Stimulated activated CD8-positive, alpha-beta memory T cell treated with anti-CD3 and anti-CD28 coated beads, Interleukin-4, amount 100 ng/mL, for 4 hours (primary cell): ENCODE results near the gene TNS3.

Source experiments
- DNase-seq, 2 donors: peaks; one replicate each; pipeline ENCODE4 v3.0.0-alpha.2; 2020; ENCODE audit warnings: low read depth in 2 of 2, low spot score in 1 of 2

TNS3 gene

DNA sequence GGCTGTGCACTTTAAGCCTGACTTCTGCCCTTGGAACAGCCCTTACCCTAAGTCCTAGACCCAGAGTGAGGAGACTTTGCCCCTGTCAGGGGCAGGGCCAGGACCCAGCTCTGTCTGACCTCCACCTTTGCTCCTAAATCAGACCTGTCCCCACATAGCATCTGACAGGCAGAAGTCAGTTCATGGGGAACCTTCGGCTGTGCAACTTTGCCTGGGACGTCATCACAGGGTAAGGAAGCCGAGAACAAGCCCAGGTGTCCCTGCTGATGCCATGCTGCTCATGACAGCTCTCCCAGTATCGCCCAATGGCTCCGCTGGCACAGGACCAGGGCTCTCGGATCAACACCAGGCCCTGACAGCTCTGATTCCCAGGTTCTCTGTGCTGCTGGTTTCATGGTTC is 55.4 kb downstream of the TNS3 start:
- DNase-seq, result no peak

DNA sequence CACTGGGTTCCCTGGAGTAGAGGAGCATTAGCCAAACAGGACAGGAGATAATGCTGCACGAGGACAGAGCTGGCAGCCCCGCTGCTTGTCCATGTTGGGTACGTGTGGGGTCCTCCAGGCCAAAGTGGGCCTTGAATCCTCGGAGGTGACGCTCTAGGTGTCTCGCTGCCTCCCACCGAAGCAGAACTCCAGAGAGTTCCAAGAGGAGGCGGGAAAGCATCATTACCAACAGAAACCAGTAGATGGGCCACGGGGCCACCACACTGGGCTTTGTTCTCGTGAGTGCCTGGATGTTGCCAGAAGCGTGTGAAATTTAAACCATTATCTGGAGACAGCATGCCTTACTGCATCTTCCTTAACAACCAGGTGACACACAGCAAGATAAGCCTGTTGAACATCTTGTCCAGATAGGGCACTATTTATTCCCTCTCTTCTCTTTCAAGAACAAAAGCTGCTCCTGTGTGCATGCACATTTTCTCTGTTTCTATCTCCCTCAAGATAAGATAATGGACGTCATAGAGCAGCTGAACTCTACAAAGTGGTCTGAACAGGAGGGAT is 56.8 kb downstream of the TNS3 start:
- no peak for DNase-seq

- no peak for DNase-seq
Measured at GRCh38 chr7:47523401-47523800, 58.5 kb downstream of the TNS3 start.

- DNase-seq, result no peak
Measured at GRCh38 chr7:47521816-47522561, 59.9 kb downstream of the TNS3 start.

DNA sequence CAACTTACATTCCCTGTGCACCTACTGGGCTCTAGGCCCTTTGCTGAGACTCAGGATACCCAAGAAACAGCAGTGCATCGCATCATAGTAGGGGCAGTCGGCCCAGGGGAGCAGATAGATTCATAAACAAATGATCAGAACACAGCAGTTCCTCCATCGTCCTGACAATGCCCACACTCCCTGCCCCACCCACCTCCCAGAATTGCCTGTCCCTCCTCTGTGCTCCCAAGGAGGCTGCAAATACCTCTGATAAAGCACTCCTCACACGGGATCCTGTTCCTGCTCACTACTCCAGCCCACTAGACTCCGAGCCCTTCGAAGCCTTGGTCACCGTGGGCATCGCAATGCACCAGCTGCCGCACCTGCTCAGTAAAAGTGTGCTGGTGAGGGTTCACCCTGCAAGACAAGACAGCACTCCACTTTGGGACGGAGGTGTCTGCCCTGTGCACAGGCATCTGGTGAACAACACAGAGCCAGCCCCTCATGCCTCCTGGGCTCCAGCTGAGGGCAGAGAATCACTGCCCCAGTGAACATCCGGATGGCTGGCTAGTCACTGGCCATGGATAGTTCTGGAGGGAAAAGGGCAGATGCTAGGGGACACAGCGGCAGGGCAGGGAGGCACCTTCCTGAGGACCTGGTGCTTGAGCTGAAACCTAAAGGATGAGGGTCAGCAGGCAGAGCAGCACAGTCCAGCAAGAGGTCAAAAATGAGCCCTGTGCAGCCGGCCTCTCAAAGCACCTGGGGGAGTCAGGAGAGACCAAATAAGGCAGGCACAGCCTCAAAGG is 60.7 kb downstream of the TNS3 start:
- DNase-seq, result no peak

GRCh38 chr7:47520406-47520805 is 61.5 kb downstream of the TNS3 start:
- no peak for DNase-seq

DNA sequence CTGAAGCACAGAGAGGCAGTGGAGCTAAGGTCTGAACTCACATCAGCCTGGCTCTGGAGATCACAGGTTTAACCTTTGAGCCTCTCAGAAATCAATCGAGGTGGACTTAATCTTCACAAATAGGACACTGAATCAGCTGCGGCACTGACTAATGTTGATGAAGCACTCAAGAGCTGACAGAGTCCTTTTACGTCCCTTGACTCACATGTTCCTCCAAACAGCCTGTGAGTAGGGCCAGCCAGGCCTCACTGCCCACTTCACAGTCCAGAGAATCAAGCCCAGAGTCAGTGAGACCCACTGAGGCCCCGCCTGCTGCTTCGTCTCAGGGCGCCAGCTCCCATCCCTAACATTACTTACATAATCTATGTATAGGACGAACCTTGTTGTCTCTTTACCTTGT is 63.1 kb downstream of the TNS3 start:
- DNase-seq, result no peak

GRCh38 chr7:47517821-47518480 is 64.0 kb downstream of the TNS3 start:
- no peak for DNase-seq

- no peak for DNase-seq
Measured at GRCh38 chr7:47516985-47517600, 64.8 kb downstream of the TNS3 start.

DNA sequence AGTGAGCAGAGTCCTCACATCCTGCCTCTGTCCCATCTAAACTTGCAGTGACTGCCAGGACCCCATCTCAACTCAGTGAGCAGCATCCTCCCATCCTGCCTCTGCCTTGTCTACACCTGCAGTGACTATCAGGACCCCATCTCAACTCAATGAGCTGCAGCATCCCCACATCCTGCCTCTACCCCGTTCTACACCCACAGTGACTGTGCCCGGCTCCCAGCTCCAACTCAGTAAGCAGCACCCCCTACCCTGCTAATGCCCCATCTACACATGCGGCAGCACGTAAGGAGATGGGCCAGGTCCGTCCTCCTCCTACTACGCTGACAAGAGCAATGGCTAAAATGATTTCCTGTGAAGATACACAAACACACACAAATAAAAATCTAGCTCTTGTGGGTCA is 65.5 kb downstream of the TNS3 start:
- no peak for DNase-seq

GRCh38 chr7:47515305-47515834 is 66.5 kb downstream of the TNS3 start:
- no peak for DNase-seq

- DNase-seq, result no peak
Measured at GRCh38 chr7:47514818-47515217, 67.1 kb downstream of the TNS3 start.

DNA sequence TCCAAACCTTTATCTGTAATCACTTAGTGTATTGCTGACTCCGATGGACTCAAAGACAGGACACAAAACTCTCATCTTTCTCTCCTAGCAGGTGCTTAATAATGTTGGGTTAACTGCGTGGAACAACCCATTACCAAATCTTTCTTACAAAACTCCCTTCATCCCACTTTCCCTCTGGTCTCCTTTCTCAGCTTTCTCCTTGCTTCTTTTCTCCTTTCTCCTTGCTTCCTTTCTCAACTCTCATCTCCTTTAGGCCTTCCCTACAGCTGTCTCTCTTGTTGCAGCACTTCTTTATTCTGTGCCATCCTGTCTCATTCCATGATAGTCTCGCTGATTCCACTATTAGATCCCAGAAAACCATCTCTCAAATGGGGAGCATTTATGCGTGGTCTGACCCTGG is 67.5 kb downstream of the TNS3 start:
- DNase-seq, result no peak

DNA sequence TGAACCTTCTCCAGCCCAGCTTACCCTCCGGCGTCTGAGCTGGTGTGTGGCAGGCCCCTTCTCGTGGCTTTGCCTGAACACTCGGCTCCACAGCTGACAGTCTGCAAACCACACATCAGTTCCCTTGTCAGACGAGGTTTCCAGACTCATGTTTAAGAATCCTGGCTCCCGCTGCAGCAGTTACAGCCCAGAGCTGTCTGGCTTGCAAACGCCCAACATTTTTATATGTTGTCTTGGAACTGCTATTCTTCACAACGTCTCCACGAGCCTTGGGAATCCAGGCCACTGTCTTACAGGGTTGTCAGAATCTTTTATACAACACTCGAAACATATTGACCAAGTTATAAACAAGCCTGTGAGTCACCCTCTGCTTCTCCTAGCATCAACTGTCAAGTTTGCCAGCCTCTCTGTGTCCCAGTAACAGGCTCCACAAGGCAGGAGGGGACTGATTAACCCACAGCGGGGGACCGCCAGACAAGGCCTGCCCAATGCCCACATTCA is 68.1 kb downstream of the TNS3 start:
- DNase-seq, result no peak

DNA sequence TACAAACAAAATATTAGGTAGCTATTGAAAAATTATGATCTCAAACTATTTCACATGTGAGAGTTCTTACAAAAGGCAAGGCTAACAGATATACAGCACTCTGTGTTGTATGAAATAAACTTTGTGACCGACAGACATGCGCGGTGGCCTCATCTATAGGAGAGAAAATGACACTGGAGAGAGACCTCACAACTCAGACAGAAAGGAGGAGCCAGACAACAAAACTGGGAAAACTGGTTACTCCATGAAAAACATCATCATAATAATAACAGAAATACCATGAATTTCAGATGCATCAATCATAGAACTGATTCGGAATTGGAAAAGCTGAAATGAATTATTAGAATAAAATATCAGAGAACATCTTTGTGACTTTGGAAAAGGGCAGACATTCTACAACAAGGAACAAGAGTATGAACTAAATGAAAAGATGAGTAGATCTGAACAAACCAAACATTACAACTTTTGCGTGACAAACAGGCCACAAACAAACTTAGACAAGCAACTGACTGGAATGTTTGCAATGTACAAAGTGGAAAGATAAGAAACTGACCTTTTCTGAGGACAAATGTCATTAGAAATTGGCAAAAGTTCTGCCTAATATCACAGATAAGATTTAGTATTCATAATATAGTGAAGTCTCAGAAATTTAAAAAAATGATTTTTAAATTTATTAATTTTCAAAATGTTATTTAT is 69.3 kb downstream of the TNS3 start:
- DNase-seq, result no peak

DNA sequence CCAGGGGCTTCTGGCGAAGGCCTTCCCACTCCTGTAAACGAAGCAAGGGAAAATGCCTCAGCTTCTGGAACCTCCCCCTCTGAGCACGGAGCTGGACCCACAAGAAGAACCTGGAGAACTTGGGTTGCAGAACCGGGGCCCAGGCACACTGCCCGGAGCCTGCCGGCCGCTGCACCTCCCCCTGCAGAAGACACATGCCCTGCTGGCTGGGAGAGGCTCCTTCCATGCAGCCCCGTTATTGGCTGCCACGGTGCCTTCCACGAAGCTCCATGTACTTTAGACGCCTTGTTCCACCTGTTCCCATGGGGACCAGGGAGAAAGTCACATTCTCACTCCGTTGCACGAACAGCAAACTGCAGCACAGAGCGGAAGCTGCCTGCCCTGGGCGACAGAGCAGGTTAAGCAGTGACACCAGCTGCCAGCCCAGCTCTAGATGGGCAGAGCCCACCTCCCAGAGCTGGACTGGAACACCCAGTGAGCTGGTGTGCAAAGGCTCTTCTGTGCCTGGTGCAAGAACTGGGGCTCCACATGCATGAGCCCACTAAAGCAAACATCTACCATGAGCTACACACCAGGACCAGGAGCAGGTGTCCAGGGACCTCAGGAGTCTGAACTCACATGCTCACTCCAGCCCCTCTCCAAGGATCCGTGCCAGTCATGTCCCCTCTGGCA is 70.1 kb downstream of the TNS3 start:
- DNase-seq, result no peak

- no peak for DNase-seq
Measured at GRCh38 chr7:47510786-47511185, 71.1 kb downstream of the TNS3 start.

GRCh38 chr7:47510192-47510591 is 71.7 kb downstream of the TNS3 start:
- DNase-seq, result no peak

DNA sequence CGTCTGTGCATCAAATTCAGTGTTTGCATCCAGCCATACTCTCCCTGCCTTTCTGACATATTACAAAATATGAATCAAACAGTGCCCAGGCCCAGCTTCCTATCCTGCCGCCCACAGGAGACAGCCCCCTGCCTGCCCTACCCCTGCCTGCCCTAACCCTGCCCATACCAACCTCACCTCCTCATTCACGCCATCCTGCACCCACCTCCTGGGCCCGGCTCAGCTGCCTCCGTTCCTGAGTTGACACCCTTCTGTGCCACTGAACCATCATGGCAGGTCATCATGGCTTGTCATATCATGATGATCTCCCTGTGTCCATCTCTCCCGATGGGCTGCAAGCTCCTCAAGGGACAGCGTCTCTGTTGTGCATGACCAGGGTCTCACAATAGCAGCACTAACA is 72.3 kb downstream of the TNS3 start:
- no peak for DNase-seq
